SK-N-SH (cell line): ENCODE data around the gene TOMM70.

Experiments used
- EZH2phosphoT487 ChIP-seq: fragments of 200-600 bp; sonication (generic); IDR thresholded peaks from 2 replicates; pipeline ENCODE4 v1.6.1; 2017; ENCODE audit warnings: low read depth, mixed run types, mild to moderate bottlenecking, antibody characterized with exemption, moderate library complexity, borderline replicate concordance
- MXI1 ChIP-seq: IDR thresholded peaks from 2 replicates; pipeline ENCODE4 v1.6.1; 2012; ENCODE audit warnings: mild to moderate bottlenecking, low read depth, low read length, improper control_type of control experiment
- POLR2AphosphoS5 ChIP-seq: IDR thresholded peaks from 2 replicates; pipeline ENCODE4 v1.6.1; 2012; ENCODE audit warnings: low read depth, low read length
- RFX5 ChIP-seq: IDR thresholded peaks from 2 replicates; pipeline ENCODE4 v1.6.1; 2012; ENCODE audit warnings: mild to moderate bottlenecking, improper control_type of control experiment, low read length
- SIN3A ChIP-seq: IDR thresholded peaks from 2 replicates; pipeline ENCODE4 v1.6.1; 2012; ENCODE audit warnings: low read depth, mild to moderate bottlenecking, low read length, moderate library complexity, borderline replicate concordance
- SMC3 ChIP-seq: IDR thresholded peaks from 2 replicates; pipeline ENCODE4 v1.6.1; 2012; ENCODE audit warnings: low read depth, low read length, improper control_type of control experiment
- YY1 ChIP-seq: IDR thresholded peaks from 2 replicates; pipeline ENCODE4 v1.4.0; 2012; ENCODE audit warnings: low read depth, mild to moderate bottlenecking
- TF ChIP-seq, protein P1 (sequence below): fragments of 200-600 bp; sonication (generic); IDR thresholded peaks from 2 replicates; pipeline ENCODE4 v1.6.1; 2017; ENCODE audit warnings: antibody characterized with exemption, mild to moderate bottlenecking, moderate library complexity
- TF ChIP-seq, protein P2 (sequence below): IDR thresholded peaks from 2 replicates; pipeline ENCODE4 v1.4.0; 2012; ENCODE audit warnings: low read depth, borderline replicate concordance
- TF ChIP-seq, protein P3 (sequence below): IDR thresholded peaks from 2 replicates; pipeline ENCODE4 v1.4.0; 2012; ENCODE audit warnings: low read depth

DNA sequence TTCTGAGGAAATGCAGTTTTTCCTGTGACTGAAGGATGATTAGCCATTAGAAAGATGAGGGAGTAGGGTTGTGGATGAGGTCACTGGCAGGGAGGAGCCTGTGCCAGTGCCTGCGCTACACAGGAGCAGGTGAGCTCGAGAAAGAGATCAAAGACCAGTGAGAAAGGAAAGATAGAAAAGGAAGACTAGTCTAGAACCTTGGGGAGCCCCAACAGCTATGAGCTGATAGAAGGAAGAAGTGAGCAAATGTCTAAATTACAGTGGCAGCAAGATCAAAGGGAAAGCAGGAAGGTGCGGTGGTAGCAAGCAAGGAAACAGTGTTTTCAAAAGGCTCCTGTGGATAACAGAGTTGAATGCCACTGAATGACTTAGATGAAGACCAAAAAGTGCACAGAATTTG is 40.0 kb upstream of the TOMM70 start:
- TF ChIP-seq RFX5 (no peak), YY1 (no peak), POLR2AphosphoS5 (no peak), SIN3A (no peak), MXI1 (no peak), SMC3 (no peak), EZH2phosphoT487 (no peak)
- TF ChIP-seq, protein P1, sequence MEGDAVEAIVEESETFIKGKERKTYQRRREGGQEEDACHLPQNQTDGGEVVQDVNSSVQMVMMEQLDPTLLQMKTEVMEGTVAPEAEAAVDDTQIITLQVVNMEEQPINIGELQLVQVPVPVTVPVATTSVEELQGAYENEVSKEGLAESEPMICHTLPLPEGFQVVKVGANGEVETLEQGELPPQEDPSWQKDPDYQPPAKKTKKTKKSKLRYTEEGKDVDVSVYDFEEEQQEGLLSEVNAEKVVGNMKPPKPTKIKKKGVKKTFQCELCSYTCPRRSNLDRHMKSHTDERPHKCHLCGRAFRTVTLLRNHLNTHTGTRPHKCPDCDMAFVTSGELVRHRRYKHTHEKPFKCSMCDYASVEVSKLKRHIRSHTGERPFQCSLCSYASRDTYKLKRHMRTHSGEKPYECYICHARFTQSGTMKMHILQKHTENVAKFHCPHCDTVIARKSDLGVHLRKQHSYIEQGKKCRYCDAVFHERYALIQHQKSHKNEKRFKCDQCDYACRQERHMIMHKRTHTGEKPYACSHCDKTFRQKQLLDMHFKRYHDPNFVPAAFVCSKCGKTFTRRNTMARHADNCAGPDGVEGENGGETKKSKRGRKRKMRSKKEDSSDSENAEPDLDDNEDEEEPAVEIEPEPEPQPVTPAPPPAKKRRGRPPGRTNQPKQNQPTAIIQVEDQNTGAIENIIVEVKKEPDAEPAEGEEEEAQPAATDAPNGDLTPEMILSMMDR = no peak
- TF ChIP-seq, protein P2, sequence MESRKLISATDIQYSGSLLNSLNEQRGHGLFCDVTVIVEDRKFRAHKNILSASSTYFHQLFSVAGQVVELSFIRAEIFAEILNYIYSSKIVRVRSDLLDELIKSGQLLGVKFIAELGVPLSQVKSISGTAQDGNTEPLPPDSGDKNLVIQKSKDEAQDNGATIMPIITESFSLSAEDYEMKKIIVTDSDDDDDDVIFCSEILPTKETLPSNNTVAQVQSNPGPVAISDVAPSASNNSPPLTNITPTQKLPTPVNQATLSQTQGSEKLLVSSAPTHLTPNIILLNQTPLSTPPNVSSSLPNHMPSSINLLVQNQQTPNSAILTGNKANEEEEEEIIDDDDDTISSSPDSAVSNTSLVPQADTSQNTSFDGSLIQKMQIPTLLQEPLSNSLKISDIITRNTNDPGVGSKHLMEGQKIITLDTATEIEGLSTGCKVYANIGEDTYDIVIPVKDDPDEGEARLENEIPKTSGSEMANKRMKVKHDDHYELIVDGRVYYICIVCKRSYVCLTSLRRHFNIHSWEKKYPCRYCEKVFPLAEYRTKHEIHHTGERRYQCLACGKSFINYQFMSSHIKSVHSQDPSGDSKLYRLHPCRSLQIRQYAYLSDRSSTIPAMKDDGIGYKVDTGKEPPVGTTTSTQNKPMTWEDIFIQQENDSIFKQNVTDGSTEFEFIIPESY = no peak
- TF ChIP-seq, protein P3, sequence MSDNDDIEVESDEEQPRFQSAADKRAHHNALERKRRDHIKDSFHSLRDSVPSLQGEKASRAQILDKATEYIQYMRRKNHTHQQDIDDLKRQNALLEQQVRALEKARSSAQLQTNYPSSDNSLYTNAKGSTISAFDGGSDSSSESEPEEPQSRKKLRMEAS = no peak
